HG03280 (cell line): Measurements from ENCODE around the gene ATP6V0E2.

ENCODE experiments used
- ATAC-seq: cut with Tn5 transposase; IDR thresholded peaks from one replicate; pipeline ENCODE4 v1.9.1; 2021; ENCODE audit warnings: mild to moderate bottlenecking, moderate library complexity; ENCODE audit not compliant: unreplicated experiment

The ATP6V0E2 gene

GRCh38 chr7:149838224-149838991 is 35.4 kb upstream of the ATP6V0E2 start, which contains the start of gene ZNF862:
Gene ZNF862 (plus strand): TSS chr7:149838375. CDS start chr7:149838612, 237 bp downstream.
- peak; percentile 99 for ATAC-seq

- no peak for ATAC-seq
These were observed 34.8 kb upstream of the ATP6V0E2 start for GRCh38 chr7:149838992-149839408.

GRCh38 chr7:149839933-149840332 is 33.8 kb upstream of the ATP6V0E2 start:
- ATAC-seq: no peak

- no peak for ATAC-seq
These were observed 30.2 kb upstream of the ATP6V0E2 start for GRCh38 chr7:149843566-149843965.

- no peak for ATAC-seq
These were observed 29.3 kb upstream of the ATP6V0E2 start for GRCh38 chr7:149844445-149844844.

- no peak for ATAC-seq
These were observed 28.4 kb upstream of the ATP6V0E2 start for GRCh38 chr7:149845257-149845980.

GRCh38 chr7:149846021-149846420 is 27.7 kb upstream of the ATP6V0E2 start:
- ATAC-seq: no peak

GRCh38 chr7:149846436-149847046 is 27.2 kb upstream of the ATP6V0E2 start:
- no peak for ATAC-seq

- ATAC-seq: no peak
These were observed 24.6 kb upstream of the ATP6V0E2 start for GRCh38 chr7:149849174-149849573.

GRCh38 chr7:149850007-149850594 is 23.7 kb upstream of the ATP6V0E2 start:
- ATAC-seq: no peak

GRCh38 chr7:149850716-149851115 is 23.1 kb upstream of the ATP6V0E2 start:
- no peak for ATAC-seq

GRCh38 chr7:149851449-149851848 is 22.3 kb upstream of the ATP6V0E2 start:
- no peak for ATAC-seq

- ATAC-seq: no peak
These were observed 20.6 kb upstream of the ATP6V0E2 start for GRCh38 chr7:149853157-149853556.

- ATAC-seq: no peak
These were observed 19.0 kb upstream of the ATP6V0E2 start for GRCh38 chr7:149854611-149855360.

GRCh38 chr7:149855361-149856305 is 18.1 kb upstream of the ATP6V0E2 start:
- no peak for ATAC-seq

- ATAC-seq: no peak
These were observed 17.2 kb upstream of the ATP6V0E2 start for GRCh38 chr7:149856583-149856982.

GRCh38 chr7:149859369-149859768 is 14.4 kb upstream of the ATP6V0E2 start:
- no peak for ATAC-seq

GRCh38 chr7:149859876-149860275 is 13.9 kb upstream of the ATP6V0E2 start:
- no peak for ATAC-seq
